ENCODE measurements around the gene AVEN. TPM values are rescaled to one million over a fixed set of nuclear protein-coding genes. Genes with fewer than 3 reads are reported as not detected.
A peak's percentile ranks its signal among the peaks of the same experiment; 100 is the strongest.

Gene AVEN
- total and polyA plus RNA-seq, 2 of the 8 experiments (the other 6 are each of a cell fraction or from before 2014, with no cell fraction given) = 5.5 to 17.0 TPM

- peak overlapping the region; percentile 79; the same call in 1 of the 2 replicates for H2BK5ac ChIP-seq (ENCODE audit: low read depth, low read length)
- no peak overlapping the region for H2BK12ac ChIP-seq (ENCODE audit: low read depth, low read length)
- no peak overlapping the region for H3K14ac ChIP-seq (ENCODE audit: insufficient read length)
- peak overlapping the region; percentile 56 to 89 (median 82) for H3K4me3 ChIP-seq (ENCODE audit: extremely low read depth in 1 of 4, insufficient read depth in 2 of 4, low read depth in 3 of 4, low read length in 4 of 4)
- peak overlapping the region; percentile 3 to 97 (median 92); a peak in 5 of 7 replicates for H3K9ac ChIP-seq (replicated peaks in 1 of 4; ENCODE audit: extremely low read depth in 1 of 4, low read depth in 3 of 4, low read length in 3 of 4)
- H2BK120ac ChIP-seq (replicated peaks; ENCODE audit: low read depth, low read length) = peak overlapping the region; percentile 60
- H3K23me2 ChIP-seq (ENCODE audit: low read depth, low read length) = peaks cover 4% of the 10 kb centered on the region; the same call in 1 of the 2 replicates
- H3K36me3 ChIP-seq (ENCODE audit: control insufficient read depth in 2 of 4, insufficient read depth in 4 of 4, low read length in 3 of 4) = no peaks in the 10 kb centered on the region
- CTCF ChIA-PET (ENCODE audit: partially characterized antibody) = interaction anchor here (0.6 to 1.8 kb wide), 2 partner anchors 24 to 190 kb away, joined by 3 to 6 read pairs; no protein-coding TSS in a partner anchor
- H2BK20ac ChIP-seq (ENCODE audit: low read length) = no peak overlapping the region
- no peak for FAIRE-seq
- peak overlapping the region; percentile 95; the same call in 1 of the 2 replicates for H4K8ac ChIP-seq (ENCODE audit: extremely low read depth, insufficient read depth, low read length)
- H3K23ac ChIP-seq (ENCODE audit: insufficient read length) = no peak overlapping the region
- 3% methylated on average over 34 of the region's 70 CpGs; no CpG with 5 or more reads in 1 of the 2 experiments for WGBS, 2 experiments (ENCODE audit: extremely low coverage in 1 of 2, insufficient coverage in 1 of 2, insufficient read length in 1 of 2, insufficient replicate concordance in 2 of 2, low coverage in 1 of 2, low lambda C conversion rate in 2 of 2, missing lambda C conversion rate in 1 of 2)
- no peaks in the 10 kb centered on the region for H3K79me1 ChIP-seq (ENCODE audit: low read depth, low read length)
- H3K9me3 ChIP-seq (ENCODE audit: insufficient read depth in 2 of 2, low read depth in 1 of 2, low read length in 1 of 2) = no peaks in the 10 kb centered on the region
- H4K91ac ChIP-seq (replicated peaks; ENCODE audit: insufficient read length, low read length) = peak overlapping the region; percentile 91
- H2BK15ac ChIP-seq (ENCODE audit: low read length) = no peak overlapping the region
- peak overlapping the region; percentile 86 to 91 for H3K4me2 ChIP-seq (ENCODE audit: insufficient read depth in 1 of 2, low read depth in 2 of 2, low read length in 2 of 2)
- peak overlapping the region; percentile 62 for H3K56ac ChIP-seq (replicated peaks; ENCODE audit: insufficient read length, low read depth, low read length)
- H3K27ac ChIP-seq (ENCODE audit: low read depth, low read length) = peak overlapping the region; percentile 76; the same call in 1 of the 2 replicates
- H2AFZ ChIP-seq (ENCODE audit: low read length) = peak overlapping the region; percentile 47; the same call in 1 of the 2 replicates
- peaks cover 0 to 6% (median 4%) of the 10 kb centered on the region in 4 experiments; a peak in 4 of 7 replicates for H3K4me1 ChIP-seq (replicated peaks in 1 of 4; ENCODE audit: control insufficient read depth in 3 of 4, insufficient read depth in 4 of 4, low read length in 3 of 4)
- peak overlapping the region; percentile 88 for H3K18ac ChIP-seq (ENCODE audit: extremely low read depth, low read length)
- POLR2A ChIA-PET (ENCODE audit: partially characterized antibody) = interaction anchor here (0.5 kb wide), 1 partner anchor 9 kb away, joined by 3 read pairs; no protein-coding TSS in a partner anchor
- peak in 1 of 2 experiments; percentile 78 for DNase-seq (ENCODE audit: low read depth in 1 of 2, low spot score in 2 of 2)
- H3K27me3 ChIP-seq (replicated peaks in 1 of 4; ENCODE audit: control insufficient read depth in 3 of 4, extremely low read depth in 1 of 4, insufficient read depth in 3 of 4, low read length in 3 of 4) = peaks cover 11 to 18% (median 14%) of the 10 kb centered on the region in 4 experiments
- H2AK5ac ChIP-seq (ENCODE audit: low read depth, low read length) = no peak overlapping the region
- no peaks in the 10 kb centered on the region for H4K20me1 ChIP-seq (replicated peaks in 1 of 2; ENCODE audit: control insufficient read depth in 1 of 2, insufficient read depth in 2 of 2, low read length in 2 of 2)
- peak overlapping the region; percentile 72 for H4K5ac ChIP-seq (ENCODE audit: insufficient read length, low read depth, low read length)
- peaks cover 0 to 15% of the 10 kb centered on the region in 2 experiments; a peak in 1 of 4 replicates for H3K79me2 ChIP-seq (ENCODE audit: control insufficient read depth in 1 of 2, insufficient read depth in 2 of 2, low read length in 2 of 2)
- peak overlapping the region; percentile 62 for H3K4ac ChIP-seq (replicated peaks; ENCODE audit: insufficient read length, low read depth, low read length)
- no peak for TF ChIP-seq ZNF274 (IDR thresholded peaks at IDR 0.05; ENCODE audit: borderline replicate concordance, extremely low read depth, low read length)
- TF ChIP-seq TEAD4 (IDR thresholded peaks at IDR 0.05; ENCODE audit: low read depth, low read length) = peak; percentile 2; the same call in 1 of the 2 replicates
- TF ChIP-seq RXRA (IDR thresholded peaks at IDR 0.05; ENCODE audit: insufficient read depth, low read depth, low read length) = no peak
- no peak for TF ChIP-seq BRCA1 (IDR thresholded peaks at IDR 0.05; ENCODE audit: low read depth, low read length)
- no peak for TF ChIP-seq KDM1A (IDR thresholded peaks at IDR 0.05; ENCODE audit: borderline replicate concordance, low read length)
- no peak for TF ChIP-seq CTCF (IDR thresholded peaks at IDR 0.05; ENCODE audit: control extremely low read depth in 1 of 3, insufficient read depth in 1 of 3, low read depth in 1 of 3, low read length in 3 of 3)
- no peak for TF ChIP-seq CHD2 (IDR thresholded peaks at IDR 0.05; ENCODE audit: low read length)
- no peak for TF ChIP-seq POU5F1 (IDR thresholded peaks at IDR 0.05; ENCODE audit: low read depth, low read length)
Measured at GRCh38 chr15:34038023-34038870, 757 bp downstream of the AVEN start.

Measured in H1 (cell line).